Measurements from ENCODE around the gene HDDC3.

GRCh38 chr15:90934949-90935751 is 2.8 kb upstream of the HDDC3 start, which contains the start of gene UNC45A:
- no peak for TF ChIP-seq CTCF (optimal IDR thresholded peaks at IDR 0.05 in 1 of 3, IDR thresholded peaks at IDR 0.05 in 1 of 3, conservative IDR thresholded peaks at IDR 0.05 in 1 of 3; ENCODE audit: extremely low read depth in 1 of 3, insufficient read depth in 2 of 3, low read length in 3 of 3)
- no peak for TF ChIP-seq EZH2 (IDR thresholded peaks at IDR 0.05; ENCODE audit: low read length)
